H1 (cell line): Measurements from ENCODE around the gene TRIM45. TPM values are rescaled to one million over a fixed set of nuclear protein-coding genes. Genes with fewer than 3 reads are reported as not detected.

Experiments
- CTCF ChIA-PET: fragments of 300-600 bp; sonication (Branson Sonifier 250); formaldehyde crosslinking; loops from one replicate; lab custom pipeline; 2021; ENCODE audit not compliant: partially characterized antibody; lab: Charles Lee
- POLR2A ChIA-PET: fragments of 300-600 bp; sonication (Branson Sonifier 250); formaldehyde crosslinking; loops from one replicate; lab custom pipeline; 2021; ENCODE audit warnings: inconsistent platforms; ENCODE audit not compliant: partially characterized antibody; lab: Charles Lee
- DNase-seq, 2 experiments: peaks; one replicate each; pipeline versions ENCODE4 v3.0.0 to v3.0.0-alpha.2; 2010 to 2022; ENCODE audit warnings: low spot score in 2 of 2, low read depth in 1 of 2, mixed read lengths in 1 of 2
- FAIRE-seq: peaks from 2 replicates; lab custom pipeline; 2011; peaks lifted over from hg19 to GRCh38; lab: Jason Lieb, UNC
- H2AFZ ChIP-seq: 2 replicates; pipeline ENCODE4 v1.8.1; 2012; ENCODE audit warnings: low read length, inconsistent platforms
- H2AK5ac ChIP-seq: 2 replicates; pipeline ENCODE4 v1.6.1; 2013; ENCODE audit warnings: low read depth, low read length
- H2BK120ac ChIP-seq: replicated peaks from 2 replicates; pipeline ENCODE3; 2013; ENCODE audit warnings: low read depth, low read length, inconsistent platforms
- H2BK12ac ChIP-seq: 2 replicates; pipeline ENCODE4 v1.6.1; 2013; ENCODE audit warnings: low read depth, low read length
- H2BK15ac ChIP-seq: 2 replicates; pipeline ENCODE4 v1.6.1; 2013; ENCODE audit warnings: low read length
- H2BK20ac ChIP-seq: 2 replicates; pipeline ENCODE4 v1.6.1; 2013; ENCODE audit warnings: low read length
- H2BK5ac ChIP-seq: 2 replicates; pipeline ENCODE4 v1.6.1; 2013; ENCODE audit warnings: low read depth, low read length
- H3K14ac ChIP-seq: 2 replicates; pipeline ENCODE4 v1.6.1; 2013; ENCODE audit warnings: inconsistent platforms; ENCODE audit not compliant: insufficient read length
- H3K18ac ChIP-seq: 2 replicates; pipeline ENCODE4 v1.6.1; 2013; ENCODE audit warnings: low read length; ENCODE audit errors: extremely low read depth
- H3K23ac ChIP-seq: 2 replicates; pipeline ENCODE4 v1.6.1; 2013; ENCODE audit warnings: inconsistent platforms; ENCODE audit not compliant: insufficient read length
- H3K23me2 ChIP-seq: 2 replicates; pipeline ENCODE4 v1.6.1; 2013; ENCODE audit warnings: low read depth, low read length
- H3K27ac ChIP-seq: 2 replicates; pipeline ENCODE4 v1.6.1; 2011; ENCODE audit warnings: low read depth, low read length, inconsistent platforms
- H3K27me3 ChIP-seq, 4 experiments: replicated peaks in 1 of 4; 1 replicate in 1 of 4; 2 replicates in 3 of 4; pipeline versions ENCODE4 v1.6.1 to v1.8.1; 2011 to 2013; ENCODE audit warnings: low read length in 3 of 4, mild to moderate bottlenecking in 3 of 4, inconsistent platforms in 2 of 4, mixed read lengths in 2 of 4, moderate library complexity in 1 of 4; ENCODE audit not compliant: control insufficient read depth in 3 of 4, insufficient read depth in 3 of 4; ENCODE audit errors: extremely low read depth in 1 of 4
- H3K36me3 ChIP-seq, 4 experiments: 2 replicates each; pipeline versions ENCODE4 v1.6.1 to v1.8.1; 2011 to 2013; ENCODE audit warnings: mild to moderate bottlenecking in 4 of 4, low read length in 3 of 4, moderate library complexity in 2 of 4, control low read depth in 1 of 4, inconsistent platforms in 1 of 4; ENCODE audit not compliant: insufficient read depth in 4 of 4, control insufficient read depth in 2 of 4
- H3K4ac ChIP-seq: replicated peaks from 2 replicates; pipeline ENCODE3; 2013; ENCODE audit warnings: low read length, low read depth, mixed read lengths, inconsistent platforms; ENCODE audit not compliant: insufficient read length
- H3K4me1 ChIP-seq, 4 experiments: replicated peaks in 1 of 4; 1 replicate in 1 of 4; 2 replicates in 3 of 4; pipeline versions ENCODE4 v1.6.1 to v1.8.1; 2011 to 2013; ENCODE audit warnings: low read length in 3 of 4, inconsistent platforms in 2 of 4, mixed read lengths in 1 of 4; ENCODE audit not compliant: insufficient read depth in 4 of 4, control insufficient read depth in 3 of 4
- H3K4me2 ChIP-seq, 2 experiments: 2 replicates each; pipeline versions ENCODE4 v1.6.1 to v1.8.1; 2011 to 2013; ENCODE audit warnings: low read depth in 2 of 2, low read length in 2 of 2, control low read depth in 1 of 2, inconsistent platforms in 1 of 2, mild to moderate bottlenecking in 1 of 2; ENCODE audit not compliant: insufficient read depth in 1 of 2
- H3K4me3 ChIP-seq, 4 experiments: fragments of 200-600, 300-600 bp in 1 of 4; sonication (generic), shearing (Covaris generic), sonication (Bioruptor Twin) in 1 of 4; 2 replicates each; pipeline versions ENCODE4 v1.5.1 to v1.8.1; 2011 to 2016; ENCODE audit warnings: low read length in 4 of 4, low read depth in 3 of 4, control low read depth in 2 of 4, inconsistent platforms in 2 of 4, mild to moderate bottlenecking in 2 of 4, mixed read lengths in 1 of 4, moderate library complexity in 1 of 4; ENCODE audit not compliant: insufficient read depth in 2 of 4; ENCODE audit errors: extremely low read depth in 1 of 4
- H3K56ac ChIP-seq: replicated peaks from 2 replicates; pipeline ENCODE3; 2013; ENCODE audit warnings: low read depth, mild to moderate bottlenecking, mixed read lengths, low read length, inconsistent platforms; ENCODE audit not compliant: insufficient read length
- H3K79me1 ChIP-seq: 2 replicates; pipeline ENCODE4 v1.6.1; 2013; ENCODE audit warnings: low read depth, low read length, control low read depth
- H3K79me2 ChIP-seq, 2 experiments: 2 replicates each; pipeline versions ENCODE4 v1.6.1 to v1.8.1; 2012 to 2013; ENCODE audit warnings: low read length in 2 of 2, mild to moderate bottlenecking in 2 of 2, inconsistent platforms in 1 of 2; ENCODE audit not compliant: insufficient read depth in 2 of 2, control insufficient read depth in 1 of 2
- H3K9ac ChIP-seq, 4 experiments: replicated peaks in 1 of 4; 1 replicate in 1 of 4; 2 replicates in 3 of 4; pipeline versions ENCODE4 v1.6.1 to v1.8.1; 2011 to 2013; ENCODE audit warnings: low read depth in 3 of 4, low read length in 3 of 4, control low read depth in 2 of 4, mild to moderate bottlenecking in 2 of 4, moderate library complexity in 2 of 4, inconsistent platforms in 1 of 4; ENCODE audit errors: extremely low read depth in 1 of 4
- H3K9me3 ChIP-seq, 2 experiments: 2 replicates each; pipeline versions ENCODE4 v1.6.1 to v1.8.1; 2012 to 2013; ENCODE audit warnings: mild to moderate bottlenecking in 2 of 2, moderate library complexity in 2 of 2, control low read depth in 1 of 2, inconsistent platforms in 1 of 2, low read depth in 1 of 2, low read length in 1 of 2, mixed read lengths in 1 of 2; ENCODE audit not compliant: insufficient read depth in 2 of 2
- H4K20me1 ChIP-seq, 2 experiments: replicated peaks in 1 of 2; 2 replicates each; pipeline versions ENCODE3 to v1.8.1; 2011 to 2013; ENCODE audit warnings: inconsistent platforms in 2 of 2, low read length in 2 of 2, mild to moderate bottlenecking in 1 of 2; ENCODE audit not compliant: insufficient read depth in 2 of 2, control insufficient read depth in 1 of 2
- H4K5ac ChIP-seq: 2 replicates; pipeline ENCODE4 v1.6.1; 2013; ENCODE audit warnings: low read length, low read depth, mixed read lengths, inconsistent platforms; ENCODE audit not compliant: insufficient read length
- H4K8ac ChIP-seq: 2 replicates; pipeline ENCODE4 v1.8.0; 2013; ENCODE audit warnings: mild to moderate bottlenecking, moderate library complexity, low read length, inconsistent platforms; ENCODE audit not compliant: insufficient read depth; ENCODE audit errors: extremely low read depth
- H4K91ac ChIP-seq: replicated peaks from 2 replicates; pipeline ENCODE3; 2013; ENCODE audit warnings: low read length, mixed read lengths, inconsistent platforms; ENCODE audit not compliant: insufficient read length
- CHD2 ChIP-seq: IDR thresholded peaks from 2 replicates; pipeline ENCODE4 v1.6.1; 2012; ENCODE audit warnings: low read length, improper control_type of control experiment
- HDAC2 ChIP-seq, 2 experiments: fragments of 300-600 bp in 1 of 2; sonication (generic) in 1 of 2; IDR thresholded peaks; 2 replicates each; pipeline ENCODE4 v1.6.1; 2011 to 2012; ENCODE audit warnings: low read depth in 2 of 2, low read length in 2 of 2, mild to moderate bottlenecking in 2 of 2, moderate library complexity in 2 of 2, borderline replicate concordance in 1 of 2, inconsistent platforms in 1 of 2
- HDAC6 ChIP-seq: IDR thresholded peaks from one replicate; pipeline ENCODE4 v1.7.1; 2012; ENCODE audit warnings: low read depth, mild to moderate bottlenecking, inconsistent platforms, low read length, moderate library complexity
- JUND ChIP-seq: IDR thresholded peaks from 2 replicates; pipeline ENCODE4 v1.6.1; 2011; ENCODE audit warnings: mild to moderate bottlenecking, improper control_type of control experiment, low read length
- POLR2AphosphoS5 ChIP-seq: IDR thresholded peaks from 2 replicates; pipeline ENCODE4 v1.6.1; 2011; ENCODE audit warnings: low read depth, low read length
- RXRA ChIP-seq: IDR thresholded peaks from 2 replicates; pipeline ENCODE4 v1.6.1; 2011; ENCODE audit warnings: low read depth, mild to moderate bottlenecking, low read length, moderate library complexity; ENCODE audit not compliant: insufficient read depth
- SIN3A ChIP-seq, 2 experiments: IDR thresholded peaks in 1 of 2; conservative IDR thresholded peaks in 1 of 2; 2 replicates each; pipeline ENCODE4 v1.6.1; 2011 to 2012; ENCODE audit warnings: low read length in 2 of 2, improper control_type of control experiment in 1 of 2, low read depth in 1 of 2, mild to moderate bottlenecking in 1 of 2
- SIRT6 ChIP-seq: IDR thresholded peaks from one replicate; pipeline ENCODE4 v1.7.1; 2012; ENCODE audit warnings: low read length, inconsistent platforms
- TBP ChIP-seq: IDR thresholded peaks from 2 replicates; pipeline ENCODE4 v1.6.1; 2011; ENCODE audit warnings: low read depth, low read length, improper control_type of control experiment
- ZNF274 ChIP-seq: IDR thresholded peaks from 2 replicates; pipeline ENCODE4 v1.7.0; 2012; ENCODE audit warnings: low read length, borderline replicate concordance; ENCODE audit errors: extremely low read depth
- WGBS, 2 experiments: shearing (Covaris generic) in 1 of 2; methylation state at CpG; one replicate each; pipeline versions ENCODE4 v1.1.6 to v1.1.7; 2013 to 2015; ENCODE audit warnings: low lambda C conversion rate in 2 of 2, mixed read lengths in 2 of 2, inconsistent platforms in 1 of 2, low coverage in 1 of 2, missing lambda C conversion rate in 1 of 2; ENCODE audit not compliant: insufficient replicate concordance in 2 of 2, insufficient coverage in 1 of 2, insufficient read length in 1 of 2; ENCODE audit errors: extremely low coverage in 1 of 2, missing lambda C conversion rate in 1 of 2; 5-methylcytosine and 5-hydroxymethylcytosine counted together
- polyA plus RNA-seq, 7 experiments: library from polyadenylated mRNA; depleted of rRNA in 3 of 7; stranded (reverse) in 5 of 7; unstranded in 2 of 7; fragments of >200 nt in 5 of 7; fragments of 200-250 nt in 2 of 7; gene quantifications; 1 replicate in 5 of 7; 2 replicates in 1 of 7; 4 replicates in 1 of 7; pipeline versions ENCODE4 v1.2.1 to v1.2.3, GENCODE V29; 2011 to 2013; ENCODE audit warnings: missing spikeins in 2 of 7, mixed read lengths in 2 of 7
- total RNA-seq: library from RNA; stranded (reverse); fragmentation: NEBNext Ultra II Directional; extraction: Animal tissue kit (Norgen Biotek cat#: 25700); gene quantifications from 2 replicates; pipeline ENCODE4 v1.2.1, GENCODE V29; 2021

Gene TRIM45
- total and polyA plus RNA-seq, 2 of the 8 experiments (the other 6 are each of a cell fraction or from before 2014, with no cell fraction given), result 13.7 to 16.7 TPM

DNA sequence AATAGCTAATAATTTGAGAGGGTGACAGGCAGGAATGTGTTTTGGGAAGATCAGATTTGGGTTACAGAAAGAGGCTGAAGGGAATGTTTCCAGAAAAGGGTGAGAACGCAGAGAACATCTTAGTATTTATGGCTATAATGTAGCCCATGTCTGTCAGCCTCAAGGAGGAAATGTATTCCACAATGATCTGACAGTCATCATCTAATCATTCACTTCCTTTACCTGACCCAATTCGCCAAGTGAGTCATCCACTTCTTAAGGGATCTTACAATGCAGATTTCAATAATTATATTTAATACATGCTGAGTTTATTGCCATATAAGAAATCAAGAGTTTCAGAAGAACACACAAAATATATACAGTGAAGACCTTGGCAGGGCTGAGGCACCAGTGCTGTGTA, 10.8 kb downstream of the TRIM45 start:
- no peak overlapping the region for H2AK5ac ChIP-seq
- H3K79me2 ChIP-seq, result no peaks in the 10 kb centered on the region
- H3K4me2 ChIP-seq, result no peak overlapping the region
- CTCF ChIA-PET, result interaction anchor here (0.7 to 4.9 kb wide), 9 partner anchors 9 to 175 kb away, joined by 3 to 43 read pairs (median 4); no protein-coding TSS in a partner anchor
- POLR2A ChIA-PET, result interaction anchor here (0.7 to 2.2 kb wide), 6 partner anchors 8 to 51 kb away, joined by 3 to 6 read pairs (median 4); no protein-coding TSS in a partner anchor
- H3K4me3 ChIP-seq, result no peak overlapping the region
- H3K9me3 ChIP-seq, result no peaks in the 10 kb centered on the region
- no peak overlapping the region for H2BK20ac ChIP-seq
- no peak overlapping the region for H3K18ac ChIP-seq
- H3K27me3 ChIP-seq, result no peaks in the 10 kb centered on the region
- H4K91ac ChIP-seq, result no peak overlapping the region
- no peak overlapping the region for H3K56ac ChIP-seq
- H2AFZ ChIP-seq, result no peak overlapping the region
- H3K36me3 ChIP-seq, result peaks cover 7 to 73% (median 38%) of the 10 kb centered on the region in 4 experiments
- WGBS, 2 experiments, result 85% methylated on average over 2 of the region's 2 CpGs; no CpG with 5 or more reads in 1 of the 2 experiments
- H3K14ac ChIP-seq, result no peak overlapping the region
- H2BK5ac ChIP-seq, result no peak overlapping the region
- no peaks in the 10 kb centered on the region for H3K79me1 ChIP-seq
- H3K4ac ChIP-seq, result no peak overlapping the region
- peaks cover 2 to 5% (median 3%) of the 10 kb centered on the region in 4 experiments; a peak in 4 of 7 replicates for H3K4me1 ChIP-seq
- H2BK120ac ChIP-seq, result no peak overlapping the region
- H3K9ac ChIP-seq, result no peak overlapping the region
- no peak overlapping the region for H4K8ac ChIP-seq
- no peak overlapping the region for H3K27ac ChIP-seq
- no peaks in the 10 kb centered on the region; the same call in none of the 2 replicates for H3K23me2 ChIP-seq
- H4K20me1 ChIP-seq, result peaks cover 0 to 4% of the 10 kb centered on the region in 2 experiments
- DNase-seq (no peak), FAIRE-seq (no peak)
- no peak overlapping the region for H2BK15ac ChIP-seq
- H4K5ac ChIP-seq, result no peak overlapping the region
- no peak for TF ChIP-seq JUND
- no peak for TF ChIP-seq RXRA
- no peak for TF ChIP-seq HDAC6
- TF ChIP-seq TBP, result no peak
- TF ChIP-seq POLR2AphosphoS5, result no peak
- TF ChIP-seq SIRT6, result no peak
- TF ChIP-seq ZNF274, result no peak
- no peak for TF ChIP-seq SIN3A (conservative IDR thresholded peaks at IDR 0.05 in 1 of 2, IDR thresholded peaks at IDR 0.05 in 1 of 2; ENCODE audit: low read depth in 1 of 2, low read length in 2 of 2)
- TF ChIP-seq HDAC2 (IDR thresholded peaks at IDR 0.05; ENCODE audit: borderline replicate concordance in 1 of 2, low read depth in 2 of 2, low read length in 2 of 2), result no peak
- no peak for TF ChIP-seq CHD2
- no peak overlapping the region for H2BK12ac ChIP-seq
- H3K23ac ChIP-seq, result no peak overlapping the region
